Activated CD4-positive, alpha-beta T cell treated with anti-CD3 and anti-CD28 coated beads for 24 hours (primary cell): ENCODE measurements around the gene IL22.
A peak's percentile ranks its signal among the peaks of the same experiment; 100 is the strongest.
"Not testable (repeated sequence)": the region's sequence is repeated elsewhere in the genome, so short reads cannot be mapped to it uniquely, and the experiment has no call there.

Source experiments
- DNase-seq, 2 donors: peaks; one replicate each; pipeline ENCODE4 v3.0.0-alpha.2; 2020; ENCODE audit warnings: low read depth in 2 of 2

Gene IL22

GRCh38 chr12:68229956-68230355, 23.4 kb downstream of the IL22 start:
- DNase-seq, result no peak

- DNase-seq, result no peak
These were observed 26.0 kb downstream of the IL22 start for GRCh38 chr12:68227356-68227755.

GRCh38 chr12:68225576-68226476, 27.6 kb downstream of the IL22 start, which contains the start of gene IL26:
Gene IL26 (minus strand): TSS chr12:68225810. CDS start chr12:68225756, 54 bp downstream.
- no peak for DNase-seq

- no peak for DNase-seq
These were observed 28.7 kb downstream of the IL22 start for GRCh38 chr12:68224613-68225285.

- peak; percentile 62 for DNase-seq
These were observed 30.2 kb downstream of the IL22 start for GRCh38 chr12:68223067-68223747.

GRCh38 chr12:68222326-68222725, 31.1 kb downstream of the IL22 start:
- no peak for DNase-seq

GRCh38 chr12:68221497-68221896, 31.9 kb downstream of the IL22 start:
- DNase-seq, result no peak

- DNase-seq, result no peak
These were observed 42.5 kb downstream of the IL22 start for GRCh38 chr12:68210875-68211274.

GRCh38 chr12:68209048-68209728, 44.2 kb downstream of the IL22 start:
- DNase-seq, result not testable (repeated sequence)

GRCh38 chr12:68207276-68207675, 46.1 kb downstream of the IL22 start:
- DNase-seq, result no peak

GRCh38 chr12:68206446-68206845, 47.0 kb downstream of the IL22 start:
- no peak for DNase-seq

- DNase-seq, result no peak
These were observed 49.9 kb downstream of the IL22 start for GRCh38 chr12:68203460-68203875.

- no peak for DNase-seq
These were observed 52.5 kb downstream of the IL22 start for GRCh38 chr12:68200854-68201253.

- DNase-seq, result no peak
These were observed 54.3 kb downstream of the IL22 start for GRCh38 chr12:68199127-68199526.

GRCh38 chr12:68198507-68199086, 54.8 kb downstream of the IL22 start:
- no peak for DNase-seq
